Hematopoietic multipotent progenitor cell (in vitro differentiated cells): ENCODE measurements around the gene ARHGEF3. TPM values are rescaled to one million over a fixed set of nuclear protein-coding genes. Genes with fewer than 3 reads are reported as not detected.
"Not testable (repeated sequence)": the region's sequence is repeated elsewhere in the genome, so short reads cannot be mapped to it uniquely, and the experiment has no call there.

Experiments used
- DNase-seq, 3 donors: peaks; one replicate each; pipeline ENCODE4 v3.0.0-alpha.2; 2011 to 2015; ENCODE audit warnings: low read depth in 2 of 3, low spot score in 2 of 3
- total RNA-seq: library from RNA; depleted of rRNA; stranded (reverse); fragments of >200 nt; gene quantifications from one replicate; pipeline ENCODE4 v1.2.3, GENCODE V29; 2012

The ARHGEF3 gene
- total RNA-seq, 1 donor, result 21.0 TPM

DNA sequence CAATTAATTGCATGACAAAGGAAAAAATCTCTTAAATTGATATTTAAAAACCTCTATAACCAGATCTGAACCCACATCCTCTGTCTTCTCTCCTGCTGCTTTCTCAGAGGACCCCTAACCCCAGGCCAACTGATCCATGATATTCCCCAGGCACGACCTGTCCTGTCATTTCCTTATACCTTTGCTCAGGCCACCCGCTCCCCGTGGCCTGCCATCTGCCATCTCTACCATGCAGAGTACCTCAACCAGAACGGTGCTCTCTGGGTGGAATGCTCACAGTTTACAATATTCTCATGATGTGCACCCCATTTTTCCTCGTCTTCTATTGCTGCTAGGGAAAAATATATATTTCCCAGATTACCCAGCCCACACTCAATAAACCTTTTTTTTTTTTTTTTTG, 57.7 kb downstream of the ARHGEF3 start:
- DNase-seq, result no peak

- DNase-seq, result no peak
Observed at GRCh38 chr3:56742887-56743286, 58.9 kb downstream of the ARHGEF3 start.

- peak in 1 of 3 donors; percentile 43 for DNase-seq
Observed at GRCh38 chr3:56739036-56739435, 62.7 kb downstream of the ARHGEF3 start.

- no peak for DNase-seq
Observed at GRCh38 chr3:56737006-56737405, 64.7 kb downstream of the ARHGEF3 start.

- no peak for DNase-seq
Observed at GRCh38 chr3:56732109-56732508, 69.6 kb downstream of the ARHGEF3 start.

DNA sequence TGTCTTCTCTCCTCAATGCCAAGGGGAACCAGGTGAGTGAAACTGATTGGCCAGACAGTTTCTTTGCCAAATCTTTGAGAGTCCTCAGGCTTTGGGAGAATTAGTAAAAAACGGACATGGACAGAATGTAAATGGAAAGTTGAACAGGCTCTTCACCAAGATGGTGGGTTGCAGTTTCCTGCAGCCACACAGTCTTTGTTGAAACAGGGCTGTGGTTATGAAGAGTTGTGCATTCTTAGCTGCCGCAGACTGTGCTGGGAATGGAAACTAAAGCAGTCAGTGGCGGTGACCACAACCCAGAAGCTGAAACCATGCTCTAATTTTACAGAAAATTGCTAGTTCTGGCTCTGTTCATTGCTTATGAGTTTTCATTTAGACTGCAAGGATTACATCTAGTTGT, 76.6 kb downstream of the ARHGEF3 start:
- peak in 1 of 3 donors; percentile 21 for DNase-seq

DNA sequence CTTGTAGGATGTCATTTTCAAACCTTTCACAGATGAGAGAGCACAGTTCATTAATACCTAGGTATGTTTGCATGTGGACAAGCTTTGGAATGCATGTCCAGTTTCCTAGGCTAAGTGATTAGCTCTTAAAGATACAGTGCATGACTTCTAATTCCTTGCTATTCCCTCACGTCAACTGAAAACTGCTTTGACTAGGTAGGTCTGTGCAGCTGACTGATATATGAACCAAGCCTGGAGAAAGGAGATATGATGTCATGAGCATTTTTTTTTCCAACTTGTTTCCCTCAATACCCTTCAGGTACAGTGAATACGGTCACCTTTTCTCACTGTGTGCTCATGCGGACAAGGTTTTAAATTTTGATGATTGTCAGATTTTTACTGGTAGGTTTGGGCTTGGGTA, 77.1 kb downstream of the ARHGEF3 start:
- no peak for DNase-seq

DNA sequence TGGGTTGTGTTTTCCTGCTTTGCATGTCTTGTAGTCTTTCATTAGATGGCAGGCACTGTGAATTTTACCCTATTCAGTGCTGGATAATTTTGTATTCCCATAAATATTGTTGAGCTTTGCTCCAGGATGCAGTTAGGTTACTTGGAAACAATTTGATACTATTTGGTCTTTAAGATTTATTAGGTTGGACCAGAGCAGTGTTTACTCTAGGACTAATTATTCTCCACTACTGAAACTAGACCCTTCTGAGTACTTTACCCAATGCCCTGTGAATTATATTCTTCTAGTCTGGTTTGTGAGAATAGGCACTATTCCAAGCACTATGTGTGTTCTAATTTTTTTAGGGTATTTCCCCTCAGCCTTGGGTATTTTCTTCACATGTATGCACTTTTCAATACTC, 80.9 kb downstream of the ARHGEF3 start:
- DNase-seq, result no peak

DNA sequence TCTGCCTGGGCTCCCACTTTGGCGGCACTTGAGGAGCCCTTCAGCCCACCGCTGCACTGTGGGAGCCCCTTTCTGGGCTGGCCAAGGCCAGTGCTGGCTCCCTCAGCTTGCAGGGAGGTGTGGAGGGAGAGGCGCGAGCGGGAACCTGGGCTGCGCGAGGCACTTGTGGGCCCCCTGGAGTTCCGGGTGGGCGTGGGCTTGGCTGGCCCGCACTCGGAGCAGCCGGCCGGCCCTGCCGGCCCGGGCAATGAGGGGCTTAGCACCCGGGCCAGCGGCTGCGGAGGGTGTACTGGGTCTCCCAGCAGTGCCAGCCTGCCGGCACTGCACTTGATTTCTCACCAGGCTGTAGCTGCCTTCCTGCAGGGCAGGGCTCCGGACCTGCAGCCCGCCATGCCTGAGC, 82.9 kb downstream of the ARHGEF3 start:
- DNase-seq, result not testable (repeated sequence)

- no peak for DNase-seq
Observed at GRCh38 chr3:56711344-56711743, 90.4 kb downstream of the ARHGEF3 start.

GRCh38 chr3:56707412-56707811, 94.3 kb downstream of the ARHGEF3 start:
- DNase-seq, result not testable (repeated sequence)

GRCh38 chr3:56706629-56707028, 95.1 kb downstream of the ARHGEF3 start:
- DNase-seq, result no peak

- DNase-seq, result no peak
Observed at GRCh38 chr3:56704706-56705105, 97.0 kb downstream of the ARHGEF3 start.

DNA sequence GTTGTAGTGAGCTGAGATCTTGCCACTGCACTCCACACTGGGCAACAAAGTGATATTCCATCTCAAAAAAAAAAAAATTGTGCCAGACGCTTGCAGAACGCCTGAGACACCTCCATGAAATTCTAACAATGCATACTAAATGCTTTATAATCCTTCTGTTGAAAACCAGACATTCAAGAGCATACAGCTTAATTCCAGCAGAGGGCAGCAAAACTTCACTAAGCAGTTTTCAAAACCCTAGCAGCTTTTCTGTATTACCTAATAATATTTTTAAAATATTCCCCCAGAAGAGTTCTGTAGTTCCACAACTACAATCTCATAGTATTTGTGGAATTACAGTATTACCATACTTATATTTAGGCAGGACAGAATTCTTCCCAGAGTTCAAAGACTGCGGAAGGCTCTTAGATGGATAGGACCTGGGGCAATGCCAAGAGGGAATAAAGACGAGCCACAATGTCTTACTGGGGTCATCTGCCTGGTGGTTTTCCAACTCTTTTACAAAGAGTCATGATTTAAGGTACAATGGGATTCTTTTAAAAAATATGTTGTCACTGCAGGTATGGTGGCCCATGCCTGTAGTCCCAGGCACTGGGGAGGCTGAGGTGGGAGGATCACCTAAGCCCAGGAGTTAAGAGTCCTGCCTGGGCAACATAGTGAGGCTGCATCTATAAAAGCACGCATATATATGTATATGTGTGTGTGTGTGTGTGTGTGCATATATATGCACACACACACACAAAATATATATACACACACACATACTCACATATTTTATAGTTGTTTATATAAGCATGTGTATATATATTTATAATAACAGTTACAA, 99.0 kb downstream of the ARHGEF3 start:
- DNase-seq, result peak; percentile 49 to 83 (median 60)

DNA sequence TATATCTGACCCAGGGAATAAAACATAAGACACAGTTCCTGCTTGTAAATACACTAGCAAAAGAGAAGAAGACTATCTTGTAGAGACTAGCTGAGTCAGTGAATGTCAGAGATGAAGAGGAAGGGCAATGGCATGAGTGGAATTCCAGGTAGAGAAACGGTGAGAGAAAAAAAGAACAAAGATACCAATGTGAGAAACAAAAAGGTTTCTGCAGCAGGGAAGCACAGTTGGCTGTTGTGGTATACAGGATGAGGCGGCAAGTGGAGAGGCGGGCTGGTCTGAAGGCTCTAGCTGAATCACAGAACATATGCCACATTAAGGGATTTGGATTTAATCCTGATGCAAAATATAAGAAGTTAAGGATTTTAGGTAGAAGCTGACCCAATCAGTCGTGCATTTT, 101.6 kb downstream of the ARHGEF3 start:
- DNase-seq, result no peak

- peak in 1 of 3 donors; percentile 36 for DNase-seq
Observed at GRCh38 chr3:56694867-56695683, 106.7 kb downstream of the ARHGEF3 start.

- DNase-seq, result peak in 1 of 3 donors; percentile 14
Observed at GRCh38 chr3:56693750-56694149, 108.0 kb downstream of the ARHGEF3 start.

DNA sequence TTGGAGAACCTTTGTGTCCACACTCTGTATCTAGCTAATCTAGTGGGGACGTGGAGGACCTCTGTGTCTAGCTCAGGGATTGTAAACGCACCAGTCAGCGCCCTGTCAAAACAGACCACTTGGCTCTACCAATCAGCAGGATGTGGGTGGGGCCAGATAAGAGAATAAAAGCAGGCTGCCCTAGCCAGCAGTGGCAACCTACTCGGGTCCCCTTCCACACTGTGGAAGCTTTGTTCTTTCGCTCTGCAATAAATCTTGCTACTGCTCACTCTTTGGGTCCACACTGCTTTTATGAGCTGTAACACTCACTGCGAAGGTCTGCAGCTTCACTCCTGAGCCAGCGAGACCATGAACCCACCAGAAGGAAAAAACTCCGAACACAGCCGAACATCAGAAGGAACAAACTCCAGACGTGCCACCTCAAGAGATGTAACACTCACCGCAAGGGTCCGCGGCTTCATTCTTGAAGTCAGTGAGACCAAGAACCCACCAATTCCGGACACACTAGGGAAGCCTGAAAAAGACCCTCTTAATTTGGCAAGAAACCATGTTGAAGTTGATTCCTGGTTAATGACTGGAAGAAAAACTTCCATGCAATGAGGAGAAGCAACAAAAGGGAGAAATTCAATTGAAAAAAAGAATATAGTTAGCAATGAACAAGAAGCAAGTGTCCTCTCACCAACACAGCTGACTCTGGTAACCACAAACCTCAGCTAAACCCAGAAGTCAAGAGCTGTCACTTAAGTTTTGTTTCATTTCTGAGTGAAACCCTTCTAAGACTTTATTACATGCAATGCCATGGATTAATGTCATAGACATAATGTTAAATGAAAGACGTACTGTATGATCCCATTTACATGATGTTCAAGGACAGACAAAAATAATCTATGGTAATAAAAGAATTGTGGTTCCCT, 109.0 kb downstream of the ARHGEF3 start:
- DNase-seq, result peak in 2 of 3 donors; percentile 43 to 70

GRCh38 chr3:56692001-56692365, 109.8 kb downstream of the ARHGEF3 start:
- DNase-seq, result not testable (repeated sequence)

GRCh38 chr3:56691165-56692000, 110.4 kb downstream of the ARHGEF3 start:
- DNase-seq, result no peak
